GM12878 (cell line): ENCODE results near the gene DBNL. TPM values are rescaled to one million over a fixed set of nuclear protein-coding genes. Genes with fewer than 3 reads are reported as not detected.

Experiments used
- ATAC-seq: fragments of 200-7000 bp; cut with Tn5 transposase; 3 replicates; pipeline ENCODE4 v1.9.1; 2020; ENCODE audit warnings: mild to moderate bottlenecking, moderate library complexity
- BruUV-seq: library from RNA; stranded (reverse); fragments of 400-500 nt; replicated peaks from 2 replicates; lab custom pipeline; 2021; lab: Mats Ljungman, UMichigan
- CTCF ChIA-PET: fragments of 300-600 bp; sonication (Branson Sonifier 250); formaldehyde crosslinking; extraction: SDS; loops from one replicate; lab custom pipeline; 2021; ENCODE audit warnings: inconsistent platforms; lab: Yijun Ruan, JAX
- POLR2A ChIA-PET: fragments of 350-600 bp; formaldehyde crosslinking; extraction: SDS; loops from one replicate; lab custom pipeline; 2021; ENCODE audit warnings: inconsistent platforms; lab: Charles Lee
- RAD21 ChIA-PET: fragments of 300-600 bp; sonication (Branson Sonifier 250); formaldehyde crosslinking; loops from one replicate; lab custom pipeline; 2023; ENCODE audit warnings: antibody characterized with exemption; ENCODE audit not compliant: unreplicated experiment; lab: Charles Lee
- SMC1A ChIA-PET: fragments of 300-600 bp; sonication (Branson Sonifier 250); formaldehyde crosslinking; loops from one replicate; lab custom pipeline; 2023; ENCODE audit not compliant: unreplicated experiment, uncharacterized antibody; lab: Charles Lee
- DNase-seq: peaks from one replicate; pipeline ENCODE4 v3.0.0-alpha.2; 2011; ENCODE audit warnings: low read depth, low spot score
- FAIRE-seq: peaks from 3 replicates; lab custom pipeline; 2011; peaks lifted over from hg19 to GRCh38; lab: Jason Lieb, UNC
- H2AFZ ChIP-seq: 2 replicates; pipeline ENCODE4 v1.6.0; 2011; ENCODE audit warnings: low read depth, low read length, control low read depth; ENCODE audit not compliant: control insufficient read depth
- H3K27ac ChIP-seq: 2 replicates; pipeline ENCODE4 v1.5.1; 2011; ENCODE audit warnings: control low read depth; ENCODE audit not compliant: control insufficient read depth, insufficient read depth
- H3K27me3 ChIP-seq, 2 experiments: replicated peaks in 1 of 2; 2 replicates each; pipeline versions ENCODE4 v1.6.0 to v1.6.1; 2011; ENCODE audit warnings: low read length in 1 of 2; ENCODE audit not compliant: control insufficient read depth in 2 of 2, insufficient read depth in 2 of 2
- H3K36me3 ChIP-seq, 2 experiments: 2 replicates each; pipeline ENCODE4 v1.5.1; 2011; ENCODE audit warnings: low read length in 1 of 2; ENCODE audit not compliant: control insufficient read depth in 2 of 2, insufficient read depth in 2 of 2
- H3K4me1 ChIP-seq: 2 replicates; pipeline ENCODE4 v1.6.1; 2011; ENCODE audit warnings: mild to moderate bottlenecking, low read length, moderate library complexity, mixed read lengths; ENCODE audit not compliant: control insufficient read depth, insufficient read depth
- H3K4me2 ChIP-seq: 2 replicates; pipeline ENCODE4 v1.6.0; 2011; ENCODE audit warnings: control low read depth; ENCODE audit not compliant: control insufficient read depth, insufficient read depth
- H3K4me3 ChIP-seq: fragments of 200-600 bp; sonication (generic); 2 replicates; pipeline ENCODE4 v1.5.1; 2016
- H3K79me2 ChIP-seq: 2 replicates; pipeline ENCODE4 v1.6.0; 2011; ENCODE audit warnings: low read length; ENCODE audit not compliant: control insufficient read depth, insufficient read depth
- H3K9ac ChIP-seq: 2 replicates; pipeline ENCODE4 v1.8.0; 2011; ENCODE audit warnings: low read length, control low read depth, mixed read lengths; ENCODE audit not compliant: control insufficient read depth, insufficient read depth
- H3K9me3 ChIP-seq: replicated peaks from 3 replicates; pipeline ENCODE4 v1.5.1; 2011; ENCODE audit warnings: mild to moderate bottlenecking, low read length; ENCODE audit not compliant: control insufficient read depth, insufficient read depth
- H4K20me1 ChIP-seq: 2 replicates; pipeline ENCODE4 v1.6.0; 2011; ENCODE audit not compliant: control insufficient read depth, insufficient read depth
- ASH2L ChIP-seq: fragments of 300-600, 200-600 bp; sonication (generic); IDR thresholded peaks from 2 replicates; pipeline ENCODE4 v1.6.1; 2017; ENCODE audit warnings: low read depth, mild to moderate bottlenecking, borderline replicate concordance
- BCL3 ChIP-seq: IDR thresholded peaks from 2 replicates; pipeline ENCODE4 v1.6.1; 2011; ENCODE audit warnings: borderline replicate concordance, low read depth, mild to moderate bottlenecking, moderate library complexity, low read length; ENCODE audit not compliant: insufficient read depth, poor library complexity, severe bottlenecking
- CBX3 ChIP-seq: fragments of 200-600 bp; sonication (generic); IDR thresholded peaks from 2 replicates; pipeline ENCODE4 v1.6.1; 2016; ENCODE audit warnings: low read depth, borderline replicate concordance
- CHD2 ChIP-seq: IDR thresholded peaks from 2 replicates; pipeline ENCODE4 v1.6.1; 2011; ENCODE audit warnings: low read depth, low read length, improper control_type of control experiment, borderline replicate concordance
- CREB1 ChIP-seq: IDR thresholded peaks from 2 replicates; pipeline ENCODE4 v1.6.1; 2012; ENCODE audit warnings: low read depth, mild to moderate bottlenecking, inconsistent platforms
- CTCF ChIP-seq, 3 experiments: IDR thresholded peaks in 2 of 3; conservative IDR thresholded peaks in 1 of 3; 2 replicates each; pipeline ENCODE4 v1.5.1; 2011; ENCODE audit warnings: low read depth in 3 of 3, low read length in 3 of 3, mild to moderate bottlenecking in 3 of 3, control low read depth in 2 of 3, moderate library complexity in 2 of 3, inconsistent platforms in 1 of 3, mixed read lengths in 1 of 3; ENCODE audit not compliant: control insufficient read depth in 2 of 3, insufficient read depth in 1 of 3; ENCODE audit errors: extremely low read depth in 1 of 3
- DPF2 ChIP-seq: fragments of 450-650 bp; IDR thresholded peaks from 2 replicates; pipeline ENCODE4 v1.6.1; 2017; ENCODE audit warnings: mild to moderate bottlenecking
- HDAC6 ChIP-seq: fragments of 200-600 bp; sonication (generic); IDR thresholded peaks from one replicate; pipeline ENCODE4 v1.8.0; 2017; ENCODE audit warnings: antibody characterized with exemption; ENCODE audit not compliant: unreplicated experiment
- POLR2A ChIP-seq: IDR thresholded peaks from 2 replicates; pipeline ENCODE4 v1.6.1; 2011; ENCODE audit warnings: low read depth, mild to moderate bottlenecking, low read length
- POLR2AphosphoS2 ChIP-seq: IDR thresholded peaks from 2 replicates; pipeline ENCODE4 v1.6.1; 2011; ENCODE audit warnings: low read depth, mild to moderate bottlenecking, low read length, improper control_type of control experiment, moderate library complexity
- RAD21 ChIP-seq: IDR thresholded peaks from 2 replicates; pipeline ENCODE4 v1.6.1; 2011; ENCODE audit warnings: mild to moderate bottlenecking, low read depth, low read length, moderate library complexity; ENCODE audit not compliant: insufficient read depth
- SIN3A ChIP-seq: IDR thresholded peaks from 2 replicates; pipeline ENCODE4 v1.6.1; 2012; ENCODE audit warnings: low read depth, low read length, improper control_type of control experiment
- SMC3 ChIP-seq: IDR thresholded peaks from 2 replicates; pipeline ENCODE4 v1.6.1; 2011; ENCODE audit warnings: low read length, improper control_type of control experiment, borderline replicate concordance
- YY1 ChIP-seq: IDR thresholded peaks from 2 replicates; pipeline ENCODE4 v1.6.1; 2011; ENCODE audit warnings: low read depth, mild to moderate bottlenecking, low read length
- ZNF207 ChIP-seq: fragments of 450-650 bp; IDR thresholded peaks from 2 replicates; pipeline ENCODE4 v1.6.1; 2014; ENCODE audit warnings: antibody characterized with exemption, mild to moderate bottlenecking, borderline replicate concordance
- WGBS: methylation state at CpG from one replicate; pipeline ENCODE4 v1.1.6; 2016; ENCODE audit warnings: low lambda C conversion rate; ENCODE audit not compliant: insufficient replicate concordance, insufficient coverage; ENCODE audit errors: missing lambda C conversion rate; 5-methylcytosine and 5-hydroxymethylcytosine counted together
- in situ Hi-C: fragments of 300-500 bp; cut with MboI; formaldehyde crosslinking; loops from 9 replicates; pipeline ENCODE4 v1.14.3; 2018; ENCODE audit warnings: mixed read lengths
- intact Hi-C: fragments of 100-400 bp; cut with micrococcal nuclease; formaldehyde crosslinking; loops from one replicate; pipeline ENCODE4 v1.14.2; 2022; ENCODE audit not compliant: unreplicated experiment
- polyA plus RNA-seq, 11 experiments: library from polyadenylated mRNA; depleted of rRNA in 4 of 11; unstranded in 6 of 11; stranded (reverse) in 5 of 11; fragments of >200 nt; fragmentation: Nextera tagmentation in 4 of 11; fragmentation: Illumina TruSeq in 1 of 11; extraction: Ambion mirVana in 4 of 11; extraction: Trizol in 1 of 11; gene quantifications; 1 replicate in 1 of 11; 2 replicates in 10 of 11; pipeline versions ENCODE4 v1.2.1 to v1.2.3, GENCODE V29; 2011 to 2016; ENCODE audit warnings: inconsistent platforms in 2 of 11, missing spikeins in 2 of 11, low read depth in 1 of 11
- total RNA-seq, 4 experiments: library from RNA; depleted of rRNA in 3 of 4; stranded (reverse); fragments of >200 nt in 3 of 4; fragmentation: Illumina TruSeq in 1 of 4; extraction: Trizol in 1 of 4; gene quantifications; 2 replicates each; pipeline versions ENCODE4 v1.2.1 to v1.2.3, GENCODE V29; 2013 to 2021

Gene DBNL
- total and polyA plus RNA-seq, 10 of the 15 experiments (the other 5 are each of a cell fraction or from before 2014, with no cell fraction given): 4.1 to 179 (median 84.3) TPM

- H3K9me3 ChIP-seq: no peaks in the 10 kb centered on the region
- SMC1A ChIA-PET: interaction anchor here (0.8 kb wide), 1 partner anchor 9 kb away, joined by 4 read pairs; no protein-coding TSS in a partner anchor
- POLR2A ChIA-PET: interaction anchor here (0.5 kb wide), 1 partner anchor 435 kb away, joined by 4 read pairs; no protein-coding TSS in a partner anchor
- CTCF ChIA-PET: interaction anchor here (1.5 kb wide), 1 partner anchor 125 kb away, joined by 6 read pairs; no protein-coding TSS in a partner anchor
- H2AFZ ChIP-seq: no peak overlapping the region
- H3K4me1 ChIP-seq: no peaks in the 10 kb centered on the region; the same call in none of the 2 replicates
- peaks cover 21 to 27% of the 10 kb centered on the region in 2 experiments for H3K36me3 ChIP-seq
- no peak for FAIRE-seq
- H4K20me1 ChIP-seq: no peaks in the 10 kb centered on the region
- no peak overlapping the region for H3K4me3 ChIP-seq
- H3K9ac ChIP-seq: no peak overlapping the region
- 0 out of 2 replicates have a peak, but pooled peaks have one; percentile 40 for TF ChIP-seq YY1
- TF ChIP-seq RAD21: peak; percentile 53
- peak; percentile 46 to 63 (median 61) for TF ChIP-seq CTCF (IDR thresholded peaks at IDR 0.05 in 2 of 3, conservative IDR thresholded peaks at IDR 0.05 in 1 of 3; ENCODE audit: control insufficient read depth in 2 of 3, extremely low read depth in 1 of 3, insufficient read depth in 1 of 3, low read depth in 3 of 3, low read length in 3 of 3)
- peak; percentile 52 for TF ChIP-seq POLR2A
- TF ChIP-seq CREB1: 0 out of 2 replicates have a peak, but pooled peaks have one; percentile 13
- no peak for TF ChIP-seq DPF2
- peak; percentile 25; the same call in 1 of the 2 replicates for TF ChIP-seq SMC3
- TF ChIP-seq HDAC6: no peak
- no peak for TF ChIP-seq CBX3
- TF ChIP-seq SIN3A: no peak
- no peak for TF ChIP-seq CHD2
- TF ChIP-seq POLR2AphosphoS2: 0 out of 2 replicates have a peak, but pooled peaks have one; percentile 33
- TF ChIP-seq ZNF207: no peak
- peak; percentile 33 for TF ChIP-seq BCL3
- TF ChIP-seq ASH2L: no peak
- RAD21 ChIA-PET: no interaction called here
- H3K4me2 ChIP-seq: no peak overlapping the region
- peak; percentile 75 for ATAC-seq
- BruUV-seq: no TSS peak
- no peak for DNase-seq
- H3K27me3 ChIP-seq: no peaks in the 10 kb centered on the region
- H3K79me2 ChIP-seq: no peaks in the 10 kb centered on the region; the same call in 1 of the 2 replicates
- in situ Hi-C loops: no loop called here
- no peak overlapping the region for H3K27ac ChIP-seq
- WGBS: 54% methylated on average over 12 of the region's 12 CpGs
- intact Hi-C loops: loop anchor here (2.0 kb wide), 1 partner anchor 124 kb away; no protein-coding TSS in a partner anchor
Observed at GRCh38 chr7:44072364-44073231, 28.1 kb downstream of the DBNL start.
